Anterior cingulate cortex (tissue), 58 donors: ENCODE results near the gene SFXN2.
"Not testable (repeated sequence)": the region's sequence is repeated elsewhere in the genome, so short reads cannot be mapped to it uniquely, and the experiment has no call there.

ENCODE experiments used
- DNase-seq, 58 donors: peaks; one replicate each; lab custom pipeline; 2025; lab: John Stamatoyannopoulos, UW

The SFXN2 gene

DNA sequence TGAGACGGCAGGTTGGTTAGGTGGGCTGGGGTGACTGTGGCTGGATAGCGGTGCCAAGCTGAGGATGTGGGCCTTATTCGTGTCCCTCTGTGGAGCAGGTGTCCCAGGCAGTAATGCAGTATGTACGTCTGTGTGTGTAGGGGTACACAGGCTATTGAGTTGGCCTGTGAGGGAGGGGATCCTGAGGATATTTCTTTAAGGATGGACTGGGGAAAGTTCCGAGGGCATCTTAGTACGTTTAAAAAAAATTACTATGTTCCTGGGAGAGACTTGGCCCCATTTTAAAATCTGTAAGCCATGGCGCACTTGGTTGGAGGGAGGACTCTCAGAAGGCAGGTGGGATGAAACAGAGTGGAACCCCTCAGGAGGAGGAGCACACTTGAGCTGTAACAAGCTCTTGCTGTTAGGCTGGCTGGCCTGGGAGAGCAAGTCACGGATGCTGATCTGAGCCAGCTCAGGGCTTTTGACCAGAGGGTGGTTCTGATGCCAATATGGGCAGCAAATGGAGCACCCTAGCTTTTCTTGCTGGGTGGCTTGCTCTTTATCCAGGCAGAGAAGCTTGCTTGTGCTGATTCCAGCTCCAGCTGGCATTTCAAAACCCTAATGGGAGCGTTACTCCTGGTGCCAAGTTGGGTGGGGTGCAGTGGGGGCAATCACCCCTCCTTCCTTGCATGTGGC, 30.1 kb downstream of the SFXN2 start:
- DNase-seq: peak in 30 of 58 donors; percentile 5 to 49 (median 22)

DNA sequence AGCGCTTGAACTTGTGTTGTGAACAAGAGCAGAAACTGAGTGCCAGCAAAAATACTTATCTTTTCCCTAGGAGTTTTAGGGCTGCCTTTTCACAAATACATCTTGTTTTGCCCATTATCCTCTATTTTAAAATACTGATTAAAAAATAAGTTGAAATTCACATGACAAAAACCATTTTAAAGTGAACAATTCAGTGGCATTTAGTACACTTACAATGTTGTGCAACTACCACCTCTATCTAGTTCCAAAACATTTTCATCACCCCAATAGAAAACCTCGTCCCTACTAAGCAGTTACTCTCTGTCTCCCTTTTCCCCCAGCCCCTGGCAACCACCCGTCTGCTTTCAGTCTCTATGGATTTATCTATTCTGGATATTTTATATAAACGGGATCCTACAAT, 30.7 kb downstream of the SFXN2 start:
- no peak for DNase-seq

DNA sequence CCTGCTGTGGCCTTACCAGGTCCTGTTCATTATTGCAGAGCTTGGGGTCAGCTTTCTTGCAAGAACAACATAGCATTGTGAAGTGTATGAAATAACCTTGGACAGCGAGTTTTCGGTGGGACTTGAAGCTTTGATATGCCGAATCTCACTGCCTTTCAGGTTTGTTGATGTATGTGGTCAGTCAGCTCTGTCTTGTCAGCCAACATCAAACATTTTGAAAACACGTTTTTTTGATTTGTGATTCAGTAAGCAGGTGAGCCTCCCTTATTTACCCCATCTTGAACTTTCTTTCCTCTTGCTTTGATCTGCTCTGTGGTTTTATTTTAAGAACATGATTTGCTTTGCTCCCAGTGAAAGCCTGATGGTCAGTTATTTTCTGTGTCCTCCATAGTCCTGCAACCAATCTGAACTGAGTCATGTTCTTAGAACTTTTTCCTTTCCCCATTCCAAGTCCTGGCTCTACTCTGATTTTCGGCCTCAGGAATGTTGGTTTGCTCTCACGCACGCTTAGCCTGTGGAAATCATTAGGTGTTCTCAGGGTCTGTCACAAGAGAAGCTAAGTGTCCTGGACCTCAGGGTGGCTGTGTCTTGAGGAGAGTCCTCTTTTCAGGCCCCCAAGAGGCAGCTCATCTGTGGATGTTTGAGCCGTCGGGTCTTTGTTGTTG, 38.0 kb downstream of the SFXN2 start:
- no peak for DNase-seq

DNA sequence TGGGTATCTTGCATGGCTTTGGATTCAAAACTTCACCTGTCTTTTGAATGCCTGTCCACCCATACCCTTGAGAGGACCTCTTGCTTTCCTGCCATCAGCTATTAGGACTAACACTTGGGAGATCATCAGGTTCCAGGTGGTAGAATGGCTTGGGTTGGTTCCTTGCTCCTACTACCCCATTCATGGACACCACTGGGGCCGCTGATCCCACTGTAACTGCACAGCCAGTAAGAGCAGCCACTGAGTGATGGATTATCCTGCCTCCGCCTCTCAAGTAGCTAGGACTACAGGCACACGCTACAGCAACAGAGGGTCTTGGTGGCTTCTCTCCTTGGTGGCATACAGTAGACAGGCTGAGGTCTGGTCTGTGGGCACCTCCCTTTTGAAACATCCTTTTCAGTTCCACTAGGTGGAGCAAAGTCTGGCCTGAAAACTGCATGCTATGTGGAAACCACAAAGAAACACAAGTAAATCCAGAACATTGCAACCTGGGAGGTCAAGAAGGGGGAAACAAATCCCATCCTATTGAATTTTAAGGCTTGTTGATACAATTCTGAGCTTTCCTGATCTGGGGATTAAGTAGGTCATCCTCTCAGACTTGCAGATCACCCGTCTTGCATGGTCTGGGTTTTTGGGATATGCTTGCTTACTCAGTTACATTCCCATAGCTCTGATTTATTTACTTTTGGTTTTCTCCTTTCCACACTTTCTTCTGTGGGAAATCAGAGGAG, 38.7 kb downstream of the SFXN2 start:
- peak in 8 of 58 donors; percentile 3 to 27 (median 7) for DNase-seq

DNA sequence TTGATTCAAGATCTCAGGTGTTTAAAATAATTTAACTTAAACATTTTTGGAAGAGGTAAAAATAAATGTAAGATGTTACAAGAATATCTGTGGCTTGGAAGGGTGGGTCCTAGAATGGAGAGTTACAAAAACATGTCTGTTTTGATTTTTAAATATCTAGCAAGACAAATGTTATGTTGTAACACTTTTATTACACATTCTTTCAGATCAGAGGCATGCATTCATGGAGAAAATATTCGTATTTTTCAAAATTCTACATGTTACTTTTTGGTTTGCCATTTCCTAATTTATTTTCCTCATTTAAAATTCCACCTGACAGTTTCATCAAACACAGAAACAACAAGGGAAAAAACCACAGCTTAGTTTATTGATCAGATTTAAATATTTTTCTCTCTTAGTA, 39.3 kb downstream of the SFXN2 start:
- no peak for DNase-seq

DNA sequence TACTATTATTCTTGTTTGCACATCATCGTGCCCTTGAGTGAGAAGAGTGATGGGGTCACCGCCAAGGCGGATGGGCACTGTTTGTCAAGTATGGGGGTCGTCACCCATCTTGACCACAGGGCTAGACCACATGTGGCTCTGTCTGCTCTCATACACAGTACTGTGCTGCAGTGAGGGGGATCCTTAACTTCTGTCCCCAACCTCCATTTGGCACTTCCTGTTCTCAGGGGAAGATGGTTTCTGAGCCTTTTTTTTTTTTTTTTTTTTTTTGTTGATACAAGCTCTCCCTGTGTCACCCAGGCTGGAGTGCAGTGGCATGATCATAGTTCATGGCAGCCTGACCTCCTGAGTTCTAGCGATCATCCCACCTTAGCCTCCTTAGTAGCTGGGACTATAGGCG, 42.9 kb downstream of the SFXN2 start:
- no peak for DNase-seq

DNA sequence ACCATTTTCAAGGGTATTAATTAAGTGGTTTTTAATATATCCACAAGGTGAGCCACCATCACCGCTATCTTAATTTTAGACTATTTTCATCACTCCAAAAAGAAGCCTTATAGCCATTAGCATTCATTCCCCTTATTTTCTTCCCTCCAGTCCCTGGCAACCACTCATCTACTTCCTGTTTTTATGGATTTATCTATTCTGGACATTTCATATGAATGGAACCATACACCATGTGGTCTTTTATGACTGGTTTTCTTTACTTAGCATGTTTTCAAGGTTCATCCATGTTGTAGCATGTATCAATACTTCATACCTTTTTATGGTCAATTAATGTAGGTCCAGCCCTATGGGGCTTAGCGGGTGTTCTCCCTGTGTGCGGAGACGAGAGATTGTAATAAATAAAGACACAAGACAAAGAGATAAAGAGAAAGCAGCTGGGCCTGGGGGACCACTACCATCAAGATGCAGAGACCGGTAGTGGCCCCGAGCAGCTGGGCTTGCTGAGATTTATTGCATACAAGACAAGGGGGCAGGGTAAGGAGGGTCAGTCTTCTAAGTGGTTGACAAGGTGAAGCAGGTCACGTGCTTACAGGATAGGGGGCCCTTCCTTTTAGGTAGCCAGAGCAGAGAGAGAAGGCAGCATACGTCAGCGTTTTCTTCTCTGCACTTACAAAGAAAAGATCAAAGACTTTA, 44.0 kb downstream of the SFXN2 start:
- no peak for DNase-seq

DNA sequence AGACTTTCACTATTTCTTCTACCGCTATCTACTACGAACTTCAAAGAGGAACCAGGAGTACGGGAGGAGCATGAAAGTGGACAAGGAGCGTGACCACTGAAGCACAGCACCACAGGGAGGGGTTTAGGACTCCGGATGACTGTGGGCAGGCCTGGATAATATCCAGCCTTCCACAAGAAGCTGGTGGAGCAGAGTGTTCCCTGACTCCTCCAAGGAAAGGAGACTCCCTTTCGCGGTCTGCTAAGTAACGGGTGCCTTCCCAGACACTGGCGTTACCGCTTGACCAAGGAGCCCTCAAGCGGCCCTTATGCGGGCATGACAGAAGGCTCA, 44.5 kb downstream of the SFXN2 start:
- not testable (repeated sequence) for DNase-seq

DNA sequence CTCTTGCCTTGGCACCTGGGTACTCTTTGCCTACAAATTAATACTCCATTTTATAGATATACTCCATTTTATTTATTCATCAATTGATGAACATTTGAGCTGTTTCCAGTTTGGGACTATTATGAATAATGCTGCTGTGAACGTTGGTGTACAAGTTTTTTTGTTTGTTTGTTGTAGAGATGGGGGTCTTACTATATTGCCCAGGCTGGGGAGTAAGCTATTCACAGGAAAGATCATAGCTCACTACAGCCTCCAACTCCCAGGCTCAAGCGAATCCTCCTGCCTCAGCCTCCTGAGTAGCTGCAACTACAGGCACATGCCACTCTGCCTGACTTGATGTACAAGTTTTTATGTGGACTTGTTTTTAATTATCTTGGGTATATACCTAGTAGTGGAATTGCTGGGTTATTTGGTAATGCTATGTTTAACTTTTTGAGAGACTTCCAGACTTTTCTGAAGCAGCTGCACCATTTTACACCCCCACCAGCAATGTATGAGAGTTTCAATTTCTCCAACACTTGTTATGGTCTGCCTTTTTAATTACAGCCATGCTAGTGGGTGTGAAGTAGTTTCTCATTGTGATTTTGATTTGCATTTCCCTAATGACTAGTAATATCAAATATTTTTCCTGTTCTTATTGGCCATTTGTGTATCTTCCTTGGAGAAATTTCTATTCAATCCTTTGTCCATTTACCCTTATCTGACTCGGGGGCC, 45.2 kb downstream of the SFXN2 start:
- DNase-seq: no peak

DNA sequence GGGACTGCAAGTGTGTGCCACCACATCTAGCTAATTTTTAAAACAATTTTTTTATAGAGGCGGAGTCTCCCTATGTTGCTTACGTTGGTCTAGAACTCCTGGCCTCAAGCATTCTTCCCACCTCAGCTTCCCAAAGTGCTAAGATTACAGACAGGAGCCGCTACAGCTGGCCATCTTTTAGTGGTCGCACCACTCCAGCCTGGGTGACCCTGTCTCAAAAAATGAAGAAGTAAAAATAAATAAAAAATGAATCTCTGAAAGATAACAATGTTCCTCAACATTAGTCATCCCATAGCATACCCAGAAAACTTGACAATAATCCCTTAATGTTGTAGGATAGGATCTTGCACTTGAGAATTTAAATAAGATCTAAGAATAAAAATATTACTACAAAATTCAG, 47.5 kb downstream of the SFXN2 start:
- DNase-seq: no peak

DNA sequence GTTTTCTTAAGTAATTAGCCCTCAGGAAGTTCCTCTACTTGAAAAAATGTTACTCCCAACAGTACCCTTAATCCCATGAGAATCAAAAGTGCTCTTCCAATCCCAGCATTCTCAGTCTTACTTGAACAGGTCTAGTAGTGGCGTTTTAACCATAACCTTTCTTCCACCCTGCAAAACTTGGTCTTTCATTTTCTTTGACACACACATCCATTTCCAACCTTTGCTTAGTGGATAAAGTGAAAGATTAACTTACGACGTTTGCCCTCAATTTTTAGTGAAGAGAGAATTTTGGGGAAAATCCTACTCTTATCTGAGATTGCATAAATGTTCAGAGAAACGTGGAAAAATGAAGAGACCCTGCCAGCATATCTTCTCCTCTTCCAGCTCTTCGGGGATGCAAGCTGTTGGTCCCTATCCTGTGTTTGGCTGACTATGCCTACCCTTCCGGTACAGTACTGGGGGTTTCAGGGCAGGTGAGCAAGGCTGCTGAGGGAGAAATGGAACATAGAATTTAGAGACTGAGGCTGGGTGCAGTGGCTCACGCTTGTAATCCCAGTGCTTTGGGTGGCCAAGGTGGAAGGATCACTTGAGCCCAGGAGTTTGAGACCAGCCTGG, 48.1 kb downstream of the SFXN2 start:
- no peak for DNase-seq

DNA sequence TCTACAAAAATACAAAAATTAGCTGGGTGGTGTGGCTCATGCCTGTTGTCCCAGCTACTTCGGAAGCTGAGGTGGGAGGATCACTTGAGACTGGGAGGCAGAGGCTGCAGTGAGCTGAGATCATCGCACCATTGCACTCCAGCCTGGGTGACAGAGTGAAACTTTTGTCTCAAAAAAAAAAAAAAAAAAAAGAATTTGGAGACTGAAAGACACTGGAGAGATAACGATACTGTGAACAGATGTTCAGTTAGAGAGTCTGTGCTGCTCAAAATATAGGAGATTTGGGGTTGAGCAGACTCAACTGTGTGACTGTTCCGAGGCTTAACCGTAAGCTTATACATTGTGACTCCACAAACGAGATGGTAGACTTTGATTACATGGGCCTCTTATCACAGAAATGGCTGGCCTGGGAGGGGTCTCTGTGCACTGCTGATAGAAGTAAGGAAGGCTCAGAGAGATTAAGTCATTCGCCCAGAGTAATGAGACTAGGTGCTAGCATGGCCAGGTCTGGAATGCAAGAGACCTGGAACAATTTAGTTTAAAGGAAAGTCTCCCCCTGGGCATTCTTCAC, 48.7 kb downstream of the SFXN2 start:
- no peak for DNase-seq

DNA sequence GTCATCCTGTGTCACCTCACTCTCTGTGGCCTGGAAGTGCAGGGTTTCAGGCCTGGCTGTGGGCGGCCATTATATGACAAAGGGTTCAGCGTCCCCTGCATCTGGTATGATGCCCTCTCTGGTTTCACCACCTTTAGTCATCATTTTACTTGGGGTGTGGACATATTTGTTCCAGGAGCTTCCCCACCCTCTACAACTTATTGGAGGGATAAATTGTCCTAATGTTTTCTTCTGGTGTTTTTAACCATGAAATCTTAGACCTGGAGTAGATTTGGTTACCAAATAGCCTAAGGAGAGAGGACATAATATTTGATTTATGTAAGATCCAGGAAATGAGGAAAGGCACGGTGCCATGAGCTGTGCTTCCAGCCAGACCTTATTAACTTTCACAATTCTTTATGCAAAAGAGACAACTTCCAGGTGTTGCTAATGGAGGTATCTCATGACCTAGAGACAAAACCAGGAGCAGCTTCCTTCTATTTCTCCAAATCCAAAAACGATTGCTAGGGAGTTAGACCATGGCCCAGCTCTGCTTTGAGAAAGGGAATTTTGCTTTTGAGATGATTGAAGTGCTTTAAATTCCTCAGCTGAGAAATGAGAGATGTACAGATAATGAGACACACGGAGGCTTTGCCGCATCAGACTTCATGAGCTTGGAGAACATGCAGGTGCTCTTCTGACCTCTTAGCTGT, 50.2 kb downstream of the SFXN2 start:
- no peak for DNase-seq

DNA sequence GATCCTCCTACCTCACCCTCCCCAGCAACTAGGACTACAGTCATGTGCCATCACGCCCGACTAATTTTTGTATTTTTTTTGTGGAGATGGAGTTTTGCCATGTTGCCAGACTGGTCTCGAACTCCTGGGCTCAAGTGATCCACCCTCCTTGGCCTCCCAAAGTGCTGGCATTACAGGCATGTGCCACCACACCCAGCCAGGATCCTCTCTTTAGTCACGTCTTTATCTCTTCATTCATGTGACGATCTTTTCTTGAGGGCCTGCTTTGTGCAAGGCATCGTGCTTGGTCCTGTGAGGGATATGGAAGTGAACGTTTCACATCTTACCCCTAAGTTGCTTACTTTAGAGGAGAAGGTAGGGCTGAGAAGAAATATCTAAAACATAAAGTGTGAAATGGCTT, 50.9 kb downstream of the SFXN2 start:
- no peak for DNase-seq

DNA sequence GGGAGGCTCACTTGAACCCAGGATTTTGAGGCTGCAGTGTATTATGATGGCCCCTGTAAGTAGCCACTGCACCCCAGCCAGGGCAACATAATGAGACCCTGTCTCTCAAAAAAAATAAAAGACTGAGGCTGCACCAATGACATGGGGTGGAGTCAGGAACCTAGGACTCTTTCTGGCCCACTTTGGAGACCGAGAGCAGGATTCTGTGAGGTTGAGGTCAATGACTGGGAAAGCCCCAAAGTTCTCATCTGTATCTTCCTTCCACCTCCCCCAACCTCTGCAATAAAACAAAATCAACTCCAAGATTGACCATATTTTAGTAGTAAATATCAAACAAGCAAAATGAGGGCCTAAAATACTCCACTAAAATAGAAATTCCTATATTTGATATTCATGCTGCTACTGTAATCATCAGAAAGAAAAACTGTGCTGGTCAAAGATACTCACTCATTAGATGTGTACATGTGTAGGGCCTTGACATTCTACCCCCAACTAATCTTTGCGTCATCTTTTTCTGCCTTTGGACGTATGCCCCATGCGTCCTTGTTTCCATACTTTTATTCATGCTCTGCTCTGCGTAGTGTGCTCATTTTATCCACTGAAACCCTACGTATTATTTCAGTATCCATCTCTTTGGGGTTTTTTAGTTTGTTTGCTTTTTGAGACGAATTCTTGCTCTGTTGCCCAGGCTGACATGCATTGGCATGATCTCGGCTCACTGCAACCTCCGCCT, 53.2 kb downstream of the SFXN2 start:
- DNase-seq: no peak

DNA sequence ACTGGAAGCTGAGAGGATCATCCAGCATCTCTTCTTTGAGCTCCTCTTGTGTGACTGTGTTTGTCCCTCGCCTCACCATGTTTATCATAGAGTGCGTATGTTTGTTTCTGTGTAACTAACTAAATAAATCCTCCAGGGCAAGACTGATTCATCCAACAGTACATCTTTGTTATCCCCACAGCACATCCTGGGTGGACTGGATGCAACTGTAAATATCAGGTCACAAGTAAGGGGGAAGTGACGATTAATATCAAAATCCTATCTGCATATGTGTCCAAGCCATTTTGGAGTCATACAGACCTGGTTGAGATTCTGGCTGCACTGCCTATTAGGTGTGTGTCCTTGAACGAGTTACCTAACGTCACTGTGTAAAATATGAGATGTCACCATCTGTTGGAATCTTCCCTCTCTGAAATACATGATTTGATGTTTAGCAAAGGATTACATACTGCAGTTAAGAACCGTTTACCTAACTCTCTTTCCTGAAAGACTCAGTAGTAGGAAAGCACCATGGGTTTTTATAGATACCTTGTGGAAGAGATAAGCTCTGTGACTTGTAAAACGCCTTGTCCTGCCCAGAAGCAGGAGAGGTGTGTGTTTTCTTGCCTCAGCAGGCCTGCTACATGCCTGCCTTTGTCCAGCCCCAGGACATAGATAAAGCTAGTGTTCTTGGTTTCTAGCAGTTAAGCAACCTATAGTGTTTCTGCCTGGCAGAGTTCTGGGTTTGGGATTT, 55.1 kb downstream of the SFXN2 start:
- DNase-seq: no peak

DNA sequence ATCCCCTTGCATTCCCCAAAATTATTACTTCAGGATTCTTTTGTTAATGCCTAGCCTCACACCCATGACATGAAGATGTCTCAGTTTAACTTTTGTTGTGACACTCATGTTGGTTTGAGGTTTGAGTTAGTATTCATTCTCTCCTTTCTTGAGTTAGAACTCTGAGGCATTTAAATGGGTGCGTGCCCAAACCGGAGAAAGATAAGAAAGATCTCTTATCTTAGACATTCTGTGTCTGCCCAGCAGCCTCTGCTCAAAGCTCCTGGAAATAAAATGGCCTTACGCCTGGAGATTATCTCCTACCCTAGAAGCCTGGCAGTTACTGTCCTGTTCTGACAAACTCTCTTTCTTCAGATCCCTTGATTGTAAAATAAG, 55.7 kb downstream of the SFXN2 start:
- no peak for DNase-seq

DNA sequence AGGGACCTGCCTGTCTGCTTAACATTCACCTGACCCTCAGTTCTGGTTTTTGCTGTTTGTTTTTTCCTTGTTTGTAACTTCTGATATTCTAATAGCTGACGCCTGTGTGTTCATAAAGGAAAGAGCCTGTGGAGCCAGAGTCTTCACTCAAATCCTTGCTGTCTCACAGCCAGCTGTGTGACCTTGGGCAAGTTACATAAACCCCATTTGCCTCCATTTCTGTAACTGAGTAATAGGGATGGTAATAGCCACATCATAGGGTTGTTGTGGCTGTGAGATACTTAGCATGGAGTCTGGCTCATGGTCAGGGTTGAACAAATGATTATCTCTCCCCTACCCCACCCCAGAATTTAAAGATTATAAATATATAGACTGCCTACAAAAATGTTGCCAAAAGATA, 56.4 kb downstream of the SFXN2 start:
- no peak for DNase-seq
